ENCODE measurements around the gene PTPRM.

PTPRM gene

GRCh38 chr18:8330575-8330974, 763.5 kb downstream of the PTPRM start:
- no peak overlapping the region for H3K4me3 ChIP-seq (ENCODE audit: low read depth in 1 of 2, low read length in 2 of 2)
- no peak for ATAC-seq (ENCODE audit: insufficient read depth, low read depth)
- TF ChIP-seq EZH2 (IDR thresholded peaks at IDR 0.05; ENCODE audit: borderline replicate concordance, low read depth, low read length, severe bottlenecking): no peak
- TF ChIP-seq CTCF (IDR thresholded peaks at IDR 0.05; ENCODE audit: borderline replicate concordance, extremely low read depth, low read length, poor library complexity, severe bottlenecking): no peak
- H3K9ac ChIP-seq (ENCODE audit: low read depth, low read length): no peak overlapping the region
- H3K27ac ChIP-seq (ENCODE audit: low read length): no peak overlapping the region
- H3K4me2 ChIP-seq (ENCODE audit: insufficient read depth, low read length): no peak overlapping the region
- no peaks in the 10 kb centered on the region for H3K4me1 ChIP-seq (ENCODE audit: insufficient read depth, low read length)
- no peak for DNase-seq
- no peaks in the 10 kb centered on the region for H3K9me3 ChIP-seq (ENCODE audit: insufficient read depth, low read length, severe bottlenecking)
- no peak overlapping the region for H2AFZ ChIP-seq (ENCODE audit: low read depth, low read length)
- no peaks in the 10 kb centered on the region for H3K27me3 ChIP-seq (ENCODE audit: insufficient read depth, low read length, poor library complexity)
- H4K20me1 ChIP-seq (ENCODE audit: insufficient read depth, low read length): no peaks in the 10 kb centered on the region
- no peaks in the 10 kb centered on the region for H3K79me2 ChIP-seq (ENCODE audit: insufficient read depth, low read length)
- H3K36me3 ChIP-seq (ENCODE audit: insufficient read depth, low read length): no peaks in the 10 kb centered on the region

- DNase-seq: no peak
- no peak overlapping the region for H3K4me2 ChIP-seq (ENCODE audit: insufficient read depth, low read length)
- no peak for TF ChIP-seq CTCF (IDR thresholded peaks at IDR 0.05; ENCODE audit: borderline replicate concordance, extremely low read depth, low read length, poor library complexity, severe bottlenecking)
- no peak for TF ChIP-seq EZH2 (IDR thresholded peaks at IDR 0.05; ENCODE audit: borderline replicate concordance, low read depth, low read length, severe bottlenecking)
- no peaks in the 10 kb centered on the region for H3K4me1 ChIP-seq (ENCODE audit: insufficient read depth, low read length)
- no peak overlapping the region for H3K27ac ChIP-seq (ENCODE audit: low read length)
- H3K9me3 ChIP-seq (ENCODE audit: insufficient read depth, low read length, severe bottlenecking): no peaks in the 10 kb centered on the region
- no peak overlapping the region for H3K4me3 ChIP-seq (ENCODE audit: low read depth in 1 of 2, low read length in 2 of 2)
- peaks cover 2% of the 10 kb centered on the region for H3K27me3 ChIP-seq (ENCODE audit: insufficient read depth, low read length, poor library complexity)
- H4K20me1 ChIP-seq (ENCODE audit: insufficient read depth, low read length): no peaks in the 10 kb centered on the region
- ATAC-seq (ENCODE audit: insufficient read depth, low read depth): no peak
- H2AFZ ChIP-seq (ENCODE audit: low read depth, low read length): no peak overlapping the region
- H3K36me3 ChIP-seq (ENCODE audit: insufficient read depth, low read length): no peaks in the 10 kb centered on the region
- H3K9ac ChIP-seq (ENCODE audit: low read depth, low read length): no peak overlapping the region
- H3K79me2 ChIP-seq (ENCODE audit: insufficient read depth, low read length): no peaks in the 10 kb centered on the region
These were observed 765.2 kb downstream of the PTPRM start for GRCh38 chr18:8332286-8332685.

- H3K27me3 ChIP-seq (ENCODE audit: insufficient read depth, low read length, poor library complexity): peaks cover 7% of the 10 kb centered on the region
- no peak overlapping the region for H3K9ac ChIP-seq (ENCODE audit: low read depth, low read length)
- DNase-seq (no peak), ATAC-seq (ENCODE audit: insufficient read depth, low read depth) (no peak)
- H3K27ac ChIP-seq (ENCODE audit: low read length): no peak overlapping the region
- no peak overlapping the region for H2AFZ ChIP-seq (ENCODE audit: low read depth, low read length)
- H3K9me3 ChIP-seq (ENCODE audit: insufficient read depth, low read length, severe bottlenecking): no peaks in the 10 kb centered on the region
- no peaks in the 10 kb centered on the region for H3K79me2 ChIP-seq (ENCODE audit: insufficient read depth, low read length)
- no peaks in the 10 kb centered on the region for H3K4me1 ChIP-seq (ENCODE audit: insufficient read depth, low read length)
- H3K4me2 ChIP-seq (ENCODE audit: insufficient read depth, low read length): no peak overlapping the region
- H3K36me3 ChIP-seq (ENCODE audit: insufficient read depth, low read length): no peaks in the 10 kb centered on the region
- H4K20me1 ChIP-seq (ENCODE audit: insufficient read depth, low read length): no peaks in the 10 kb centered on the region
- TF ChIP-seq CTCF (IDR thresholded peaks at IDR 0.05; ENCODE audit: borderline replicate concordance, extremely low read depth, low read length, poor library complexity, severe bottlenecking): no peak
- no peak for TF ChIP-seq EZH2 (IDR thresholded peaks at IDR 0.05; ENCODE audit: borderline replicate concordance, low read depth, low read length, severe bottlenecking)
- H3K4me3 ChIP-seq (ENCODE audit: low read depth in 1 of 2, low read length in 2 of 2): no peak overlapping the region
These were observed 766.8 kb downstream of the PTPRM start for GRCh38 chr18:8333961-8334360.

GRCh38 chr18:8337211-8337610, 770.1 kb downstream of the PTPRM start:
- no peaks in the 10 kb centered on the region for H4K20me1 ChIP-seq (ENCODE audit: insufficient read depth, low read length)
- no peak for DNase-seq
- H3K79me2 ChIP-seq (ENCODE audit: insufficient read depth, low read length): no peaks in the 10 kb centered on the region
- H3K9me3 ChIP-seq (ENCODE audit: insufficient read depth, low read length, severe bottlenecking): no peaks in the 10 kb centered on the region
- no peak overlapping the region for H3K27ac ChIP-seq (ENCODE audit: low read length)
- no peak overlapping the region for H3K4me3 ChIP-seq (ENCODE audit: low read depth in 1 of 2, low read length in 2 of 2)
- H3K9ac ChIP-seq (ENCODE audit: low read depth, low read length): no peak overlapping the region
- no peaks in the 10 kb centered on the region for H3K4me1 ChIP-seq (ENCODE audit: insufficient read depth, low read length)
- TF ChIP-seq CTCF (IDR thresholded peaks at IDR 0.05; ENCODE audit: borderline replicate concordance, extremely low read depth, low read length, poor library complexity, severe bottlenecking) (no peak), EZH2 (IDR thresholded peaks at IDR 0.05; ENCODE audit: borderline replicate concordance, low read depth, low read length, severe bottlenecking) (no peak)
- peaks cover 7% of the 10 kb centered on the region for H3K27me3 ChIP-seq (ENCODE audit: insufficient read depth, low read length, poor library complexity)
- no peak overlapping the region for H3K4me2 ChIP-seq (ENCODE audit: insufficient read depth, low read length)
- H2AFZ ChIP-seq (ENCODE audit: low read depth, low read length): no peak overlapping the region
- no peaks in the 10 kb centered on the region for H3K36me3 ChIP-seq (ENCODE audit: insufficient read depth, low read length)
- ATAC-seq (ENCODE audit: insufficient read depth, low read depth): no peak

Measured in DND-41 (cell line).